GM13977 (cell line): ENCODE results near the gene ANKRD44.

Experiments
- DNase-seq: peaks from one replicate; pipeline ENCODE4 v3.0.0; 2012; ENCODE audit warnings: low spot score
- in situ Hi-C: fragments of 300-500 bp; cut with MboI; formaldehyde crosslinking; loops from one replicate; pipeline ENCODE4 v1.12.0; 2022; ENCODE audit warnings: low sequenced_read_pairs, low pct_unique_long_range_greater_than_20kb, mixed read lengths, inconsistent platforms; ENCODE audit not compliant: unreplicated experiment
- TF ChIP-seq, protein P1 (sequence below): IDR thresholded peaks from 2 replicates; pipeline ENCODE4 v1.5.1; 2012; ENCODE audit warnings: mild to moderate bottlenecking, control low read depth; ENCODE audit not compliant: insufficient read depth; ENCODE audit errors: extremely low read depth, missing control alignments

The ANKRD44 gene

GRCh38 chr2:197339496-197340220, 29.1 kb upstream of the ANKRD44 start:
- in situ Hi-C loops, result no loop called here
- TF ChIP-seq, protein P1, sequence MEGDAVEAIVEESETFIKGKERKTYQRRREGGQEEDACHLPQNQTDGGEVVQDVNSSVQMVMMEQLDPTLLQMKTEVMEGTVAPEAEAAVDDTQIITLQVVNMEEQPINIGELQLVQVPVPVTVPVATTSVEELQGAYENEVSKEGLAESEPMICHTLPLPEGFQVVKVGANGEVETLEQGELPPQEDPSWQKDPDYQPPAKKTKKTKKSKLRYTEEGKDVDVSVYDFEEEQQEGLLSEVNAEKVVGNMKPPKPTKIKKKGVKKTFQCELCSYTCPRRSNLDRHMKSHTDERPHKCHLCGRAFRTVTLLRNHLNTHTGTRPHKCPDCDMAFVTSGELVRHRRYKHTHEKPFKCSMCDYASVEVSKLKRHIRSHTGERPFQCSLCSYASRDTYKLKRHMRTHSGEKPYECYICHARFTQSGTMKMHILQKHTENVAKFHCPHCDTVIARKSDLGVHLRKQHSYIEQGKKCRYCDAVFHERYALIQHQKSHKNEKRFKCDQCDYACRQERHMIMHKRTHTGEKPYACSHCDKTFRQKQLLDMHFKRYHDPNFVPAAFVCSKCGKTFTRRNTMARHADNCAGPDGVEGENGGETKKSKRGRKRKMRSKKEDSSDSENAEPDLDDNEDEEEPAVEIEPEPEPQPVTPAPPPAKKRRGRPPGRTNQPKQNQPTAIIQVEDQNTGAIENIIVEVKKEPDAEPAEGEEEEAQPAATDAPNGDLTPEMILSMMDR, result no peak
- no peak for DNase-seq

- in situ Hi-C loops, result no loop called here
- DNase-seq, result no peak
- TF ChIP-seq, protein P1, result no peak
Measured at GRCh38 chr2:197339016-197339415, 28.4 kb upstream of the ANKRD44 start.

GRCh38 chr2:197332641-197333040, 22.1 kb upstream of the ANKRD44 start:
- TF ChIP-seq, protein P1, result no peak
- in situ Hi-C loops, result no loop called here
- DNase-seq, result no peak

- TF ChIP-seq, protein P1, result no peak
- in situ Hi-C loops, result no loop called here
- DNase-seq, result no peak
Measured at GRCh38 chr2:197328461-197328860, 17.9 kb upstream of the ANKRD44 start.

DNA sequence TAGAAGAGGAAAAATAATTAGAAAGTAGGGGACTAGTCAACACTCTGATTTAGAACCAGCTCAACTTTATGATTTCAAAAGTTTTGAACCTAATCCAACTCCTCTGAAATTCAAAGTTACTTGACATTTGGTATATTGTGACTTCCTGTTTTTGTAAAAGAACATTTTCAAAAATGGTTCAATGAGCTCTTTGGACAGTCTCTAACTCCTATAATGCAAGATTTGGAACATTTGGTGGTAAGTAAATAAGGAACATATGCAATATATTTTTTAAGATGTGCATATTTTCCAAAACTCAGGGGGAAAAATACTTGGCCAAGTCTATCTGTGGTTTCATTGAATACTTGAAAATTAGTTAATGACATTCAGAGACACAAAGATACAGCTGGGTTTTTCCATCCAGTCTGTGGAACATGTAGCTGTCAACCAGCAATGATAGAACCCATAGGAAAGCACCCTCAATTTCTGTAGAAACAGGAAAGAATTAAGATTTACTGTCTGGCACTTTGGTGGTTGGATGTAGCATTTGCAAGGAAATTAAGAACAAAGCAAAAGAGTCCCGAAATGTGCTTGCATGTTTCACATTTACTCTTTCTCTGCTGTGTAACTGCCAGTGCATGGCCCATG, 17.0 kb upstream of the ANKRD44 start:
- in situ Hi-C loops, result no loop called here
- TF ChIP-seq, protein P1, result no peak

GRCh38 chr2:197327073-197327471, 16.5 kb upstream of the ANKRD44 start:
- in situ Hi-C loops, result no loop called here
- DNase-seq, result no peak

More for the DNA sequence above, 17.0 kb upstream of the ANKRD44 start:
- no peak for DNase-seq

More at GRCh38 chr2:197327073-197327471, 16.5 kb upstream of the ANKRD44 start:
- TF ChIP-seq, protein P1, result no peak
